ENCODE data around the gene MPPED2. TPM values are rescaled to one million over a fixed set of nuclear protein-coding genes. Genes with fewer than 3 reads are reported as not detected.

The MPPED2 gene
- total RNA-seq, 1 experiment from 2014 or later, result 4.7 TPM

DNA sequence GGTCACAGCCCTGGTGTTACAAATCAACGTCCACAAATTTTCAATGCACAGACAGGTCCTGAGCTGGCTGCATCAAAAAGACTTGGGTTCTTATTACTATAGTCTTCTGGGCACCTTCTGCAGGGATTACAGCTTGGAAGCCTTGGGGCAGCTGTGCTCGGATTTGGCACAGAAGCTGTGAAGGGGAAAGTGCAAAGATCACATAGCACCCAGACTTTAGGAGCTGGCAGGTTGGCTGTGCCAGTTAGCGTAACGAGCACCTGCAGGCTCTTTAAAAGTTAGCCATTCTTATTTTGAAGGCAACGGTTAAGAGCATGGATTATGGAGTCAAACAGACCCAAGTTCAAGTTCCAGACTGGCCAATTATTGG lies 162.9 kb downstream of the MPPED2 start:
- no peak for DNase-seq
- no peak overlapping the region for H3K27ac ChIP-seq (ENCODE audit: insufficient read length, low read depth, low read length)
- H2BK15ac ChIP-seq (ENCODE audit: low read depth, low read length), result no peak overlapping the region
- Mint-ChIP-seq H3K9me3 (no peaks in the 10 kb centered on the region), H3K27me3 (ENCODE audit: low read depth) (peaks cover 5% of the 10 kb centered on the region; the same call in 1 of the 2 replicates), H3K4me1 (peaks cover 29 to 39% of the 10 kb centered on the region in 2 experiments), H3K36me3 (ENCODE audit: insufficient read depth in 1 of 3, low read depth in 3 of 3) (no peaks in the 10 kb centered on the region; a peak in 1 of 7 replicates), H3K27ac (peak overlapping the region in 2 of 3 experiments; percentile 49 to 96; a peak in 3 of 7 replicates), H3K4me3 (no peak overlapping the region; a peak in 1 of 5 replicates)
- H2AK5ac ChIP-seq (ENCODE audit: insufficient read length, low read length), result no peak overlapping the region
- H2BK5ac ChIP-seq (ENCODE audit: insufficient read length, low read length), result no peak overlapping the region
- H2BK20ac ChIP-seq (ENCODE audit: low read depth, low read length, poor library complexity, severe bottlenecking), result no peak overlapping the region
- H4K20me1 ChIP-seq (ENCODE audit: control insufficient read depth, insufficient read depth, insufficient read length), result no peaks in the 10 kb centered on the region
- H3K18ac ChIP-seq (ENCODE audit: insufficient read length, low read depth, low read length), result no peak overlapping the region
- peak overlapping the region; percentile 32 for H3K4me2 ChIP-seq (ENCODE audit: insufficient read depth, insufficient read length, low read length)
- no peak overlapping the region for H2BK12ac ChIP-seq (ENCODE audit: insufficient read length, low read depth, low read length)
- no peaks in the 10 kb centered on the region for H3K9me3 ChIP-seq (ENCODE audit: control insufficient read depth, low read depth, low read length)
- H3K23ac ChIP-seq (ENCODE audit: insufficient read length, low read depth, low read length), result no peak overlapping the region
- H4K8ac ChIP-seq (replicated peaks; ENCODE audit: insufficient read length, low read depth, low read length), result no peak overlapping the region
- no CpG with 5 or more reads among the region's 5 CpGs for WGBS (ENCODE audit: extremely low coverage, insufficient read length, low lambda C conversion rate)
- no peak overlapping the region for H2BK120ac ChIP-seq (ENCODE audit: low read depth, low read length, poor library complexity, severe bottlenecking)
- no peak overlapping the region for H3K56ac ChIP-seq (ENCODE audit: insufficient read length, low read depth, low read length)
- no peak overlapping the region for H3T11ph ChIP-seq (ENCODE audit: low read length)
- H3K9ac ChIP-seq (ENCODE audit: extremely low read depth, insufficient read length, low read length), result no peak overlapping the region
- H4K5ac ChIP-seq (ENCODE audit: insufficient read length, low read depth, low read length), result no peak overlapping the region
- H3K23me2 ChIP-seq (ENCODE audit: insufficient read length, low read depth, low read length, poor library complexity, severe bottlenecking), result no peaks in the 10 kb centered on the region
- peak overlapping the region; percentile 44; the same call in 1 of the 2 replicates for H3K14ac ChIP-seq (ENCODE audit: insufficient read depth, low read length)
- no peaks in the 10 kb centered on the region for H3K79me2 ChIP-seq (ENCODE audit: insufficient read depth, low read length)
- H3K4me1 ChIP-seq (ENCODE audit: insufficient read depth, low read length), result peaks cover 12% of the 10 kb centered on the region; the same call in 1 of the 2 replicates
- no peak overlapping the region for H3K4ac ChIP-seq (ENCODE audit: low read depth, low read length)
- H3K27me3 ChIP-seq (ENCODE audit: insufficient read depth, low read length), result no peaks in the 10 kb centered on the region
- TF ChIP-seq, protein P1, sequence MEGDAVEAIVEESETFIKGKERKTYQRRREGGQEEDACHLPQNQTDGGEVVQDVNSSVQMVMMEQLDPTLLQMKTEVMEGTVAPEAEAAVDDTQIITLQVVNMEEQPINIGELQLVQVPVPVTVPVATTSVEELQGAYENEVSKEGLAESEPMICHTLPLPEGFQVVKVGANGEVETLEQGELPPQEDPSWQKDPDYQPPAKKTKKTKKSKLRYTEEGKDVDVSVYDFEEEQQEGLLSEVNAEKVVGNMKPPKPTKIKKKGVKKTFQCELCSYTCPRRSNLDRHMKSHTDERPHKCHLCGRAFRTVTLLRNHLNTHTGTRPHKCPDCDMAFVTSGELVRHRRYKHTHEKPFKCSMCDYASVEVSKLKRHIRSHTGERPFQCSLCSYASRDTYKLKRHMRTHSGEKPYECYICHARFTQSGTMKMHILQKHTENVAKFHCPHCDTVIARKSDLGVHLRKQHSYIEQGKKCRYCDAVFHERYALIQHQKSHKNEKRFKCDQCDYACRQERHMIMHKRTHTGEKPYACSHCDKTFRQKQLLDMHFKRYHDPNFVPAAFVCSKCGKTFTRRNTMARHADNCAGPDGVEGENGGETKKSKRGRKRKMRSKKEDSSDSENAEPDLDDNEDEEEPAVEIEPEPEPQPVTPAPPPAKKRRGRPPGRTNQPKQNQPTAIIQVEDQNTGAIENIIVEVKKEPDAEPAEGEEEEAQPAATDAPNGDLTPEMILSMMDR (conservative IDR thresholded peaks at IDR 0.05), result no peak
- H2AFZ ChIP-seq (ENCODE audit: low read length), result no peak overlapping the region
- no peak overlapping the region for H4K91ac ChIP-seq (ENCODE audit: insufficient read length, low read depth, low read length)
- no peaks in the 10 kb centered on the region for H3K79me1 ChIP-seq (ENCODE audit: insufficient read depth, low read depth, low read length, poor library complexity, severe bottlenecking)

Measured in H9 (cell line).